Coronary artery (tissue), 2 donors: ENCODE data around the gene TBC1D4.

ENCODE experiments used
- DNase-seq: peaks from one replicate; pipeline ENCODE4 v3.0.0-alpha.2; 2017; ENCODE audit warnings: low spot score
- H3K27ac ChIP-seq, 2 donors: fragments of 200-600 bp; sonication (generic); one replicate each; pipeline ENCODE4 v1.5.1; 2016 to 2019
- H3K4me3 ChIP-seq: fragments of 200-600 bp; sonication (generic); 2 replicates; pipeline ENCODE4 v1.5.1; 2016; ENCODE audit warnings: mild to moderate bottlenecking, moderate library complexity
- TF ChIP-seq, protein P1 (sequence below): fragments of 200-600 bp; sonication (generic); IDR thresholded peaks from one replicate; pipeline ENCODE4 v1.5.1; 2019; ENCODE audit warnings: antibody characterized with exemption

The TBC1D4 gene

DNA sequence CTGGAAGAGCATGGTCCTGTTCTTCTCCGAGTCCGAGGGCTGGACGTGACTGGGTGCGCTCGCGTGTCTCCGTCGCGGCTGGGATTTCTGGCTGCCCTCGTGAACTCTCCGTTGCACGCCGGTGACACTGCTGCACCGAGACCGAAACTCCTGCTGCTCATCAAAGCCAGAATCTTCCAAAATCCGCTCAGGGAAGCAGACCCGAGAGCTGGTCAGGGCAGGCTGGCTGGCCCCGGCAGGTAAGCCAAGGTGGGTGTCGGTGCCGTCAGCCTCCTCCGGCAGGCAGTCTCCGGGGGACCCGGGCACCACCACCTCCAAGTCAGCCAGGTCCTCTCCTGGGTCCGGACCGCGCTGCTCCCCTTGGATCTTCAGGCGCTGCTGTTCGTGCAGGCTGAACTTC is 119.9 kb downstream of the TBC1D4 start:
- Histone ChIP-seq H3K27ac (no peak overlapping the region), H3K4me3 (no peak overlapping the region)
- no peak for DNase-seq
- TF ChIP-seq, protein P1, sequence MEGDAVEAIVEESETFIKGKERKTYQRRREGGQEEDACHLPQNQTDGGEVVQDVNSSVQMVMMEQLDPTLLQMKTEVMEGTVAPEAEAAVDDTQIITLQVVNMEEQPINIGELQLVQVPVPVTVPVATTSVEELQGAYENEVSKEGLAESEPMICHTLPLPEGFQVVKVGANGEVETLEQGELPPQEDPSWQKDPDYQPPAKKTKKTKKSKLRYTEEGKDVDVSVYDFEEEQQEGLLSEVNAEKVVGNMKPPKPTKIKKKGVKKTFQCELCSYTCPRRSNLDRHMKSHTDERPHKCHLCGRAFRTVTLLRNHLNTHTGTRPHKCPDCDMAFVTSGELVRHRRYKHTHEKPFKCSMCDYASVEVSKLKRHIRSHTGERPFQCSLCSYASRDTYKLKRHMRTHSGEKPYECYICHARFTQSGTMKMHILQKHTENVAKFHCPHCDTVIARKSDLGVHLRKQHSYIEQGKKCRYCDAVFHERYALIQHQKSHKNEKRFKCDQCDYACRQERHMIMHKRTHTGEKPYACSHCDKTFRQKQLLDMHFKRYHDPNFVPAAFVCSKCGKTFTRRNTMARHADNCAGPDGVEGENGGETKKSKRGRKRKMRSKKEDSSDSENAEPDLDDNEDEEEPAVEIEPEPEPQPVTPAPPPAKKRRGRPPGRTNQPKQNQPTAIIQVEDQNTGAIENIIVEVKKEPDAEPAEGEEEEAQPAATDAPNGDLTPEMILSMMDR, result no peak

DNA sequence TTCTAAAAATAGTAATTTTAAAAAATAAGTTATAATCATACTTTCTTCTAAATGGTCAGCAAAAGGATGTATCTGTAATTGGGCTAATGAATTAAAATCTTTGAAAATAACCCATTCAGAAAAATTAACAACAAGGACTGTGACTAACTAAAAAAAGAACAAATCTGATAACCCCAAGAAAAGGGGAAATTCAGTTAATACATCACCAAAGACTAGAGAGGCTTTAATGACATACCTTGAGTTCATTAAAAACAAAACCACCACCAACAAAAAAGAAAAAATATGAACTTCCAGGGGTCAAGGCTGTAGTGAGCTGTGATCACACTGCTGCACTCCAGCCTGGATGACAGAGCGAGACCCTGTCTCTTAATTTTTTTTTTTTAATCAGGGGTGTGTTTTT is 121.8 kb downstream of the TBC1D4 start:
- TF ChIP-seq, protein P1, result no peak
- Histone ChIP-seq H3K27ac (no peak overlapping the region), H3K4me3 (no peak overlapping the region)
- no peak for DNase-seq

DNA sequence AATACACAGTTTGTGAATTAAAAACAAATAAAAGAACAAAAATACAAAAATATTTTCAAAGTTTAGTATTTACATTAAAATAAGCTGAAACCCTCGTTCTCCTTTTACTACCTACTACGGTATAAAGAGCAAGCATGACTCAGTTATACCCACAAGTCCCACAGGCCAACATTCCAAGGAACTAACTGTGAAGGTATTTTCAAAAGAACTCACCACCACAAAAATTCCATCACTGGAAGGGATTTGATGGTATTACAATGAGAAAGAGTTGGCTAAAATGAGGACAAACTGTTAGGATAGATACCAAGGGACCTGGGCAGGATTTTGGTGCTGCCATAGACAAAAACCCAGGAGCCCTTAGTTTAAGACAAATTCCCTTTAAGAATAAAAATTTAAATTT is 122.7 kb downstream of the TBC1D4 start:
- TF ChIP-seq, protein P1, result no peak
- no peak for DNase-seq

DNA sequence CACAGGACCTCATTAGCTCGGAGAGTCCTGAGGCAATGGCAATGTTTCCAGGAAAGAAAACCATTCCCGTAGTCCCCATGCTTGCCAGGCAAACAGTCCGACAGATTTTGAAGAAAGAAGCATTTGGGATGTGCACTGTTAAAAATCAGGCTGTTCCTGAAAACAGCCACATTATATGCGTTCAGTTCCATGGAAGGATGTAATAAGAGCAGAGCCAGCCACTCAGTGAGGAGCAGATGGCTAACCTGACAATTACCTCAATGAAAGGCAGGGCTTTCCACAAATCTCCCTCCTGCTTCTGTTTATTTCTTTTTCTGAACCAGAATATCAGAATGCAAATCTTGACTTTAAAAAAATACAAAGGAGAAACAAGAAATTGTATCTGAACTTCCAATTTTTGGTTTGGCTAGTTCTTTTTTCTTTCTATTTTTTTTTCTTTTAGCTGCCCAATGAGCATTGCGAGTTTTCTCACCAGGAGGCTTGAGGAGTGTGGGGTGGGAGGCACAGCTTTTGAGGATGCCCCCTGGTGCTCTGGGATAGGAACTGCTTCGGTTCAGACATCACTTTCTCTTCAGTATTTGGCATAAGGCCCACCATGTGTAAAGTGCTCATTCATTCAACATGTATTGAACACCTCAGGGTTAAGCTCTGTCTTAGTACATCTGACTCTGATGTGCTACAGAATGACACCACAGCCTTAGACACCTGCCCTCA is 124.2 kb downstream of the TBC1D4 start:
- TF ChIP-seq, protein P1, result no peak
- Histone ChIP-seq H3K4me3 (no peak overlapping the region), H3K27ac (no peak overlapping the region)
- DNase-seq, result no peak

More for the DNA sequence above, 122.7 kb downstream of the TBC1D4 start:
- H3K27ac ChIP-seq, result no peak overlapping the region
- no peak overlapping the region for H3K4me3 ChIP-seq

DNA sequence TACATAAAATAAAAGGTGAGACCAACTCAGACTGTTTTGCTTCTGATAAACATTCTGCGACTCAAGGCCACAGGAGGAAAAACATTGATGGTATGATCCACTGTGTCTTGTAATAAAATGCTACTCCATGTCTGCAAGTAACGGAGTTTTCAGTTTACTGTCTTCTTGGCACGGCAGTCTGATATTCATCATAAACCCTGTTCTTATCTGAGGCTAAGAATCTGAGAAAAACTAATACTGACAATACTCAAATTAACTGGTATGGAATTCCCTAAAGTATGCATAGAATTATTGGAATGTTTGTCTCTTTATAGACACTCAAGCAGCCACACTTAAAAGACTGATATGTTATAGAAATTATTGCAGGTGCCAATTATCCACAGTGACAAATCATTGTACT is 125.5 kb downstream of the TBC1D4 start:
- no peak for DNase-seq
- Histone ChIP-seq H3K4me3 (no peak overlapping the region), H3K27ac (no peak overlapping the region)
- TF ChIP-seq, protein P1, result no peak

DNA sequence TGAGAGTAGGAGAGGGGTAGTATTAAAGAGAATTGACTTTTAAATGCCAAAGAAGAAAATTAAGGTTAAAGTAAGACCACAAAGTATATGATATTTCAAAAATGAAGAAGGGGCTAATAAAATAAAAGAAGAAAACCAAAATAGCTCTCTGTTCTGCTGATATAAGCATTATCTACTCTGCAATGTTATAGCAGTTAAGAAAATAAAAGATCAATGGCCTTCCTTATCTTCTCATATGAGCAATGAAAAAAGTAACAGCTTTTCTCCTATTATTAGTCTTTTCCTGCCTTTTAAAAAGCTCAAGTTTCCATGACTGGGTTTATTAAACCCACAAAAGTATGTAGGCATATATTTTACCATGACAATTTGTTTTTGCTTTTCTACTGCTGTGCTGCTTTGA is 126.4 kb downstream of the TBC1D4 start:
- no peak overlapping the region for H3K27ac ChIP-seq
- TF ChIP-seq, protein P1, result no peak
- no peak for DNase-seq
- H3K4me3 ChIP-seq, result no peak overlapping the region

DNA sequence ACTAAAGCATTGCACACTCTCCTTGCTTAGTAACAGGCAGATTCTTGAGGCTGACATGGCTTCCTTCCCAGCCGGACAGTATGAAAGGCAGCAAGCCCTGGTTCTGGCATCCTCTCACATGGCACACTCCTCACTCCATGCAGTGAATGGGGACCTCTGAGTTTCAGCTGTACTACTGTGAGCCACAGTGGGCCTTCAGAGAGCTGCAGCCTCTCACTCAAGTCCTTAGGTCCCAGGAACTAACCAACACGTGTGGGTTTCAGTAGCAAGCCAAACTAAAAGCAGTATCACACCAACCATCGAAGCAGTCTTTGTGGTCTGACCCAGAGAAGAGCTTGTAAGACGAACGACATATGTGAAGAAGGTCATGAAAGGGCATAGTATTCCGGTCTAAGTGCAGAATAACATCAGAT is 128.2 kb downstream of the TBC1D4 start:
- DNase-seq, result no peak
- no peak overlapping the region for H3K4me3 ChIP-seq
- H3K27ac ChIP-seq, result no peak overlapping the region
- TF ChIP-seq, protein P1, result no peak
